CD4-positive, CD25-positive, alpha-beta regulatory T cell (primary cell): ENCODE data around the gene BSG. TPM values are rescaled to one million over a fixed set of nuclear protein-coding genes. Genes with fewer than 3 reads are reported as not detected.

Experiments used
- ATAC-seq, 2 donors: fragments of 150-1000 bp; cut with Tn5 transposase; one replicate each; pipeline ENCODE4 v1.10.0; 2021; ENCODE audit warnings: low read depth in 2 of 2, moderate number of reproducible peaks in 2 of 2, moderate library complexity in 1 of 2
- DNase-seq, 3 donors: peaks; one replicate each; pipeline versions ENCODE4 v3.0.0 to v3.0.0-alpha.2; 2012 to 2022; ENCODE audit warnings: mixed read lengths in 1 of 3
- H3K27ac ChIP-seq: one replicate; pipeline ENCODE4 v1.7.0; 2013; ENCODE audit warnings: mild to moderate bottlenecking, low read length; ENCODE audit not compliant: insufficient read depth, poor library complexity, severe bottlenecking
- H3K27me3 ChIP-seq: one replicate; pipeline ENCODE4 v1.7.0; 2013; ENCODE audit warnings: low read length; ENCODE audit not compliant: control insufficient read depth, insufficient read depth
- H3K36me3 ChIP-seq: one replicate; pipeline ENCODE4 v1.7.0; 2013; ENCODE audit warnings: mild to moderate bottlenecking, low read length, moderate library complexity; ENCODE audit not compliant: control insufficient read depth, insufficient read depth
- H3K4me1 ChIP-seq: 2 replicates; pipeline ENCODE4 v1.7.0; 2013; ENCODE audit warnings: mild to moderate bottlenecking, low read length; ENCODE audit not compliant: insufficient read depth, control insufficient read depth, poor library complexity, severe bottlenecking
- H3K4me3 ChIP-seq: one replicate; pipeline ENCODE4 v1.7.0; 2013; ENCODE audit warnings: low read depth, mild to moderate bottlenecking, low read length, moderate library complexity
- H3K9me3 ChIP-seq, 2 experiments: 1 replicate in 1 of 2; 2 replicates in 1 of 2; pipeline ENCODE4 v1.7.0; 2013; ENCODE audit warnings: low read length in 2 of 2, mild to moderate bottlenecking in 1 of 2, moderate library complexity in 1 of 2; ENCODE audit not compliant: control insufficient read depth in 2 of 2
- H3K27ac Mint-ChIP-seq, 3 donors: one replicate each; pipeline ENCODE4 v1.8.0; 2020 to 2022; ENCODE audit warnings: mild to moderate bottlenecking in 3 of 3, mixed read lengths in 3 of 3, moderate library complexity in 2 of 3
- H3K27me3 Mint-ChIP-seq: one replicate; pipeline ENCODE4 v1.8.0; 2022; ENCODE audit warnings: mild to moderate bottlenecking, mixed read lengths
- H3K36me3 Mint-ChIP-seq: one replicate; pipeline ENCODE4 v1.8.0; 2020; ENCODE audit warnings: mixed read lengths
- H3K4me1 Mint-ChIP-seq, 4 donors: one replicate each; pipeline ENCODE4 v1.8.0; 2020 to 2022; ENCODE audit warnings: mixed read lengths in 4 of 4, mild to moderate bottlenecking in 1 of 4
- H3K4me3 Mint-ChIP-seq, 4 donors: one replicate each; pipeline ENCODE4 v1.8.0; 2020 to 2022; ENCODE audit warnings: mild to moderate bottlenecking in 4 of 4, mixed read lengths in 4 of 4, moderate library complexity in 3 of 4
- H3K9me3 Mint-ChIP-seq, 7 donors: one replicate each; pipeline ENCODE4 v1.8.0; 2020 to 2022; ENCODE audit warnings: mixed read lengths in 7 of 7, mild to moderate bottlenecking in 3 of 7, moderate library complexity in 2 of 7
- polyA plus RNA-seq, 4 donors: library from polyadenylated mRNA; unstranded; fragments of 300-500 nt; fragmentation: Illumina TruSeq; gene quantifications; one replicate each; pipeline ENCODE4 v1.2.3, GENCODE V29; 2021
- total RNA-seq: library from RNA; stranded (reverse); gene quantifications from one replicate; pipeline ENCODE4 v1.2.3, GENCODE V29; 2022

BSG gene
- total and polyA plus RNA-seq, 5 donors from 2014 or later: 132 to 338 (median 297) TPM

DNA sequence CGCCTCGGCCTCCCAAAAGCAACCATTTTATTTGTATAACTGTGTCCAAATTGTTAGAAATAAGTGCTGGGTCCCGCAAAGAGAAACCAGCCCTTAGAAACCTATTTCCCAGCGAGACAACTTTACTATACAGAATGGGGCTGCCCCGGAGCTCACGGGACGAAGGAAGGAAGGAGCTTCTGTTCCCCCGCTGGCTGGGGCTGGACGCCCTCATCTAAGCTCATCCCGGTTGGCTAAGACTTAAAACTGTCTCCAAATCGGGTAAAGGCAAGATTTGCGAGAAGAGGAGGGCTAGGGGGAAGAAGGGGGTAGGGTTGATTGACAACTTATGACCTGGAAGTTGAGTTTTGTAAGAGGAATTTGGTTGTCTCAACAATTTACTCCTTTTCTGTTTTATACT lies 12.3 kb upstream of the BSG start:
- ATAC-seq (no peak), DNase-seq (no peak)
- Mint-ChIP-seq H3K9me3 (no peaks in the 10 kb centered on the region), H3K4me3 (peak overlapping the region in 1 of 4 donors; percentile 15), H3K36me3 (no peaks in the 10 kb centered on the region), H3K4me1 (no peaks in the 10 kb centered on the region), H3K27me3 (no peaks in the 10 kb centered on the region), H3K27ac (no peak overlapping the region)
- Histone ChIP-seq H3K27ac (no peak overlapping the region), H3K4me3 (no peak overlapping the region), H3K4me1 (no peaks in the 10 kb centered on the region), H3K9me3 (no peaks in the 10 kb centered on the region), H3K27me3 (no peaks in the 10 kb centered on the region), H3K36me3 (no peaks in the 10 kb centered on the region)

DNA sequence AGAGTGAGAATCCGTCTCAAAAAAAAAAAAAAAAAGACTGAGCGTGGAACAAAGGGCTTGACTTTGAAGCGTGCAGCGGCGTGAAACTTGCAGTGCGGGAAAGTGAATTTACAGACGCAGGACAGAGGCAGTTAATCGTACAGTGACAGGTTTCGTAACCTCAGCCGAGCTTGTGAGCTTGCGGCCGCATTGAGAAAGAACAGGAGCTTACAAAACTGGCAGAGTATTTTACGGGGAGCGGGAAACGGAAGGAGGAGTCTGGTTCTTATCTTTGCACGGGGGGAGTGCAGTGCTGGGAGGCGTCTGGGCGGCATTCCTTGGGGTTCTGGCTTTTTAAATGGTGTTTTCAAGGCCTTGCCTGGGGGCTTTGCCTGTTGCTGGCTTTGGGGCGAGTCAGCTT lies 6.0 kb upstream of the BSG start:
- Mint-ChIP-seq H3K4me1 (peaks cover 0 to 12% (median 8%) of the 10 kb centered on the region in 4 donors), H3K27me3 (peaks cover 9% of the 10 kb centered on the region), H3K9me3 (peaks cover 0 to 4% (median 0%) of the 10 kb centered on the region in 7 donors), H3K27ac (no peak overlapping the region), H3K36me3 (no peaks in the 10 kb centered on the region), H3K4me3 (peak overlapping the region in 2 of 4 donors; percentile 38 to 46)
- peaks cover 3% of the 10 kb centered on the region for H3K4me1 ChIP-seq
- DNase-seq (no peak), ATAC-seq (no peak)
- H3K9me3 ChIP-seq: no peaks in the 10 kb centered on the region
- H3K36me3 ChIP-seq: no peaks in the 10 kb centered on the region
- H3K4me3 ChIP-seq: no peak overlapping the region
- no peaks in the 10 kb centered on the region for H3K27me3 ChIP-seq
- H3K27ac ChIP-seq: no peak overlapping the region

DNA sequence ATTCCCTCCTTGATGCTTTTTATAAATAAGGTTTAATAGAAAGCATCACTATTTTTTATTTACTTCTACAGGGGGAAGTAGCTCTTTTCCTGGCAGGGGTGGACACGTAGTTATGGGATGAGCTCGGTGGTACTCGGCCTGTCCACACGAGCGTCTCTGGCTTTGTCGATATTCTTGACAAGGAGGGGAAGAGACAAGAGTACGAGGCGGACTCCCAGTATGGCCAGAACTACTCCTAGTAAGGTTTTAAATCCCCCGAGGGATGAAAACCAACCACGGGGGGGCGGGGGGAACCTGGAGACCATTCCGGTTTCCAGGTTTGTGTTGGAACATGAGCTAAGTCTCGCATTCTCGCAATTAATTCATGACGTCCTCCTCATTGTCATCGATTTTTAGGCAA lies 5.6 kb upstream of the BSG start:
- no peak overlapping the region for H3K27ac ChIP-seq
- peaks cover 9% of the 10 kb centered on the region for H3K27me3 Mint-ChIP-seq
- H3K4me1 ChIP-seq: peaks cover 7% of the 10 kb centered on the region
- peak overlapping the region in 1 of 4 donors; percentile 46 for H3K4me3 Mint-ChIP-seq
- H3K36me3 ChIP-seq: no peaks in the 10 kb centered on the region
- peaks cover 0 to 12% (median 9%) of the 10 kb centered on the region in 4 donors for H3K4me1 Mint-ChIP-seq
- no peak overlapping the region for H3K4me3 ChIP-seq
- no peaks in the 10 kb centered on the region for H3K36me3 Mint-ChIP-seq
- DNase-seq (no peak), ATAC-seq (no peak)
- H3K9me3 Mint-ChIP-seq: peaks cover 0 to 4% (median 0%) of the 10 kb centered on the region in 7 donors
- no peaks in the 10 kb centered on the region for H3K27me3 ChIP-seq
- no peaks in the 10 kb centered on the region for H3K9me3 ChIP-seq
- H3K27ac Mint-ChIP-seq: no peak overlapping the region

DNA sequence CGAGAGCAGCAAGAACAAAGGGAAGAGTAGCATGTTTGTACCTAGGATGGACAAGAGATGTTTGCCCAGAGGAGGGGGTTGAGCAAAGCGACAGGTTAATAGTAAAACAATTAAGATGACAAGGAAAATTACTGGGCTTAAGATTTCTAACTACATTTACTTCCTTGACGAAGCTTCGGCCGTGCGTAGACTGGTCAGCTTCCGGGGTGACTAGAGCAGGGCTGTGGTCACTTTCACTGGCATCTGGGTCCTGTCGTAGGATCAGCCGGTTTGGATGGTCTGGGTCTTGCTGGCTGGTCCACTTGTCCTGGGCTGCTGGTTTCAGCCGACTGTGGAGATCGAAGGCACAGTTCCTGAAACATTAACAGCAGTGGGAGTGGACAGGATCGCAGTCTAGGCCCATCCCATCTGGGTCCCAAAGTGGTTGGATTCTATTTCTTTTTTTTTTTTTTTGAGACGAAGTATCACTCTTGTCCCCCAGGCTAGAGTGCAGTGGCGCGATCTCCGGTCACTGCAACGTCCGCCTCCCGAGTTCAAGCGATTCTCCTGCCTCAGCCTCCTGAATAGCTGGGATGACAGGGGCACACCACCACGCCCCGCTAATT lies 5.0 kb upstream of the BSG start:
- ATAC-seq (no peak), DNase-seq (no peak)
- peak overlapping the region in 1 of 4 donors; percentile 46 for H3K4me3 Mint-ChIP-seq
- H3K9me3 Mint-ChIP-seq: peaks cover 0 to 4% (median 0%) of the 10 kb centered on the region in 7 donors
- no peak overlapping the region for H3K27ac Mint-ChIP-seq
- Histone ChIP-seq H3K4me1 (peaks cover 9% of the 10 kb centered on the region), H3K9me3 (no peaks in the 10 kb centered on the region), H3K36me3 (no peaks in the 10 kb centered on the region), H3K4me3 (no peak overlapping the region), H3K27ac (no peak overlapping the region), H3K27me3 (no peaks in the 10 kb centered on the region)
- peaks cover 9% of the 10 kb centered on the region for H3K27me3 Mint-ChIP-seq
- peaks cover 0 to 14% (median 9%) of the 10 kb centered on the region in 4 donors for H3K4me1 Mint-ChIP-seq
- no peaks in the 10 kb centered on the region for H3K36me3 Mint-ChIP-seq

DNA sequence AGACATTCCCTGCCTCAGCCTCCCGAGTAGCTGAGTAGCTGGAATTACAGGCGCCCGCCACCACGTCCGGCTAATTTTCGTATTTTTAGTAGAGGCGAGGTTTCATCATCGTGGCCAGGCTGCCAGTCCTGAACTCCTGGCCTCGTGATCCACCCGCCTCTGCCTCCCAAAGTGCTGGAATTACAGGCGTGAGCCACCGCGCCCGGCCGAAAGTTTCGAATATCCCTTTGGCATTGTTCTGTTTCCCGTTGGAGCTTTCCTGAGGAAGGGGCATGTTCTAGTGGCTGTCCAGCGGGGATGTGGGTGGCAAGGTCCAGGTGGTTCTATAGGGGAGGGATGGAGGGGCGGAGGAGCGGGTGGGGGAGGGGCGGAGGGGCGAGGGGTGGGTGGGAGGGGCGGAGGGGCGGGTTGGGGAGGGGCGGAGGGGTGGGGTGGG lies 2.1 kb upstream of the BSG start:
- Histone ChIP-seq H3K27ac (no peak overlapping the region), H3K9me3 (no peaks in the 10 kb centered on the region), H3K27me3 (no peaks in the 10 kb centered on the region), H3K4me1 (peaks cover 32% of the 10 kb centered on the region), H3K4me3 (no peak overlapping the region), H3K36me3 (no peaks in the 10 kb centered on the region)
- peak overlapping the region; percentile 62 to 80 (median 63) for H3K27ac Mint-ChIP-seq
- ATAC-seq (no peak), DNase-seq (no peak)
- peaks cover 9% of the 10 kb centered on the region for H3K27me3 Mint-ChIP-seq
- peaks cover 0 to 4% (median 0%) of the 10 kb centered on the region in 7 donors for H3K9me3 Mint-ChIP-seq
- H3K4me1 Mint-ChIP-seq: peaks cover 0 to 34% (median 18%) of the 10 kb centered on the region in 4 donors
- H3K36me3 Mint-ChIP-seq: no peaks in the 10 kb centered on the region
- H3K4me3 Mint-ChIP-seq: peak overlapping the region; percentile 78 to 94 (median 85)

DNA sequence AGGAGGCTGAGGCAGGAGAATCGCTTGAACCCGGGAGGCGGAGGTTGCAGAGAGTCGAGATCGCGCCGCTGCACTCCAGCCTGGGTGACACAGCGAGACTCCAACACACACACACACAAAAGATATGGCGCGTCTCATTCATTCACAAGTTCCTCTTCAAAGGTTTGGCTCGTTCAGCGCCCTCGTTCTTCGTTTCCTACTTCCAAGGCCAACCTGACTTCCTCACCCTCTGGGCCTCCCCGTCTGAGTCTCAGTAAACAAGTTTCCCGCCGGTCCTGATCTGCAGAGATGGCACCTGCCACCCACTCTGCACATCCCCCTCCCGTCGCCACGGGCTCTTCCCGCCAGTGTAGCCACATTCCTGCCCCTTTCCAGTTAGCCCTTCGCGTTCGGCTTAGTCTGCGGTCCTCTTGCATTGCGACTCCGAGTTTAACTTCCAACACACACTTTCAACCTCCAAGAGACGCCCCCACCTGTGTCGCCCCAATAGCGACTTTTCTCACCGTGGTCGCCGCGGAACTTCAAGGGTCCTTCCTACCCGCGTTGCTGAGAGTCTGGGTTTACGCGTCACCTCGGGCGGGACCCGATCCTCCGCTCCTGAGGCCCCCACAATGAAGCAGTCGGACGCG lies 1.3 kb upstream of the BSG start:
- Mint-ChIP-seq H3K9me3 (peaks cover 0 to 4% (median 0%) of the 10 kb centered on the region in 7 donors), H3K27ac (peak overlapping the region; percentile 94 to 99 (median 98)), H3K4me1 (peaks cover 0 to 37% (median 18%) of the 10 kb centered on the region in 4 donors), H3K4me3 (peak overlapping the region; percentile 91 to 99 (median 94)), H3K27me3 (peaks cover 9% of the 10 kb centered on the region), H3K36me3 (no peaks in the 10 kb centered on the region)
- Histone ChIP-seq H3K27me3 (no peaks in the 10 kb centered on the region), H3K36me3 (no peaks in the 10 kb centered on the region), H3K4me3 (peak overlapping the region; percentile 84), H3K27ac (peak overlapping the region; percentile 94), H3K9me3 (no peaks in the 10 kb centered on the region), H3K4me1 (peaks cover 38% of the 10 kb centered on the region)
- DNase-seq (peak; percentile 35 to 76 (median 52)), ATAC-seq (no peak)

DNA sequence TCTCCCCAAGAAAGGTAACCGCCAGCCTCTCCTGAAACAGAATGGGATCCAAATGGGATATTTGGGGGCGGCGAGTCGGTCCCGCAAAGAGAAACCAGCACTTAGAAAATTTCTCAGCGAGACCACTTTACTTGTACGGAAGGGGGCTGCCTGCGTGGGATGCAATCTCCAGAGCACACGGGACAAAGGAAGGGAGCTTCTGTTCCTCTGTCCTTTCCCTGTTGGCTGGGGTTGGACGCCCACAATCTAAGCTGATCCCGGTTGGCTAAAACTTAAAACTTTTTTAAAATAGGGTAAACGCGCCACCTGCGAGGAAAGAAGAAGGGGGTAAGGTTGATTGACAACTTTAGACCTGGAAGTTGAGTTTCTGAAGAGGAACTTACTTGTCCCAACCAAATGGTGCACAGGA lies 826 bp upstream of the BSG start:
- peak in 1 of 2 donors; percentile 0 for ATAC-seq
- DNase-seq: no peak
- Mint-ChIP-seq H3K27me3 (peaks cover 9% of the 10 kb centered on the region), H3K9me3 (peaks cover 0 to 4% (median 0%) of the 10 kb centered on the region in 7 donors), H3K36me3 (no peaks in the 10 kb centered on the region), H3K4me3 (peak overlapping the region; percentile 91 to 99 (median 94)), H3K4me1 (peaks cover 0 to 41% (median 18%) of the 10 kb centered on the region in 4 donors), H3K27ac (peak overlapping the region; percentile 94 to 99 (median 98))
- H3K4me1 ChIP-seq: peaks cover 40% of the 10 kb centered on the region
- no peaks in the 10 kb centered on the region for H3K9me3 ChIP-seq
- H3K36me3 ChIP-seq: no peaks in the 10 kb centered on the region
- H3K27ac ChIP-seq: peak overlapping the region; percentile 94
- no peaks in the 10 kb centered on the region for H3K27me3 ChIP-seq
- peak overlapping the region; percentile 84 for H3K4me3 ChIP-seq
